ENCODE results near the gene MEGF6.

Gene MEGF6

GRCh38 chr1:3652548-3653285 is 41.4 kb upstream of the MEGF6 start:
- H3K4me1 ChIP-seq (ENCODE audit: control insufficient read depth, low read length): peaks cover 65% of the 10 kb centered on the region
- H3K4me2 ChIP-seq (ENCODE audit: low read length): peak overlapping the region; percentile 82
- no peaks in the 10 kb centered on the region for H3K9me3 ChIP-seq (ENCODE audit: control insufficient read depth, insufficient read depth, low read length)
- H3K27me3 ChIP-seq (ENCODE audit: control insufficient read depth, low read length): no peaks in the 10 kb centered on the region
- peaks cover 11% of the 10 kb centered on the region for H3F3A ChIP-seq (ENCODE audit: control insufficient read depth, insufficient read depth)
- H3K79me2 ChIP-seq (ENCODE audit: control insufficient read depth, low read length): peaks cover 63% of the 10 kb centered on the region
- no peak for TF ChIP-seq EZH2phosphoT487 (IDR thresholded peaks at IDR 0.05; ENCODE audit: borderline replicate concordance, low read length)
- TF ChIP-seq CTCF (IDR thresholded peaks at IDR 0.05; ENCODE audit: low read depth, low read length, poor library complexity, severe bottlenecking): no peak
- H3K27ac ChIP-seq (ENCODE audit: low read depth, low read length): no peak overlapping the region
- H3K4me3 ChIP-seq (ENCODE audit: low read length): peak overlapping the region; percentile 83
- H4K20me1 ChIP-seq (ENCODE audit: control insufficient read depth, insufficient read depth, low read depth, low read length): no peaks in the 10 kb centered on the region
- peaks cover 6% of the 10 kb centered on the region for H3K36me3 ChIP-seq (ENCODE audit: control insufficient read depth, low read length)
- H3K9me2 ChIP-seq (replicated peaks; ENCODE audit: control insufficient read depth, low read length): no peaks in the 10 kb centered on the region

GRCh38 chr1:3651930-3652547 is 40.7 kb upstream of the MEGF6 start, which contains the start of gene TP73:
TP73 (plus strand) TSS chr1:3652516; CDS start chr1:3682366, 29,850 bp downstream.
- H3K4me1 ChIP-seq (ENCODE audit: control insufficient read depth, low read length): peaks cover 60% of the 10 kb centered on the region
- peaks cover 56% of the 10 kb centered on the region for H3K79me2 ChIP-seq (ENCODE audit: control insufficient read depth, low read length)
- no peaks in the 10 kb centered on the region for H3K9me2 ChIP-seq (replicated peaks; ENCODE audit: control insufficient read depth, low read length)
- H3K4me3 ChIP-seq (ENCODE audit: low read length): peak within 1 kb of the TSS; percentile 83
- H3K27me3 ChIP-seq (ENCODE audit: control insufficient read depth, low read length): no peaks in the 10 kb centered on the region
- H3K9me3 ChIP-seq (ENCODE audit: control insufficient read depth, insufficient read depth, low read length): no peaks in the 10 kb centered on the region
- H3K27ac ChIP-seq (ENCODE audit: low read depth, low read length): no peak within 1 kb of the TSS
- TF ChIP-seq CTCF (IDR thresholded peaks at IDR 0.05; ENCODE audit: low read depth, low read length, poor library complexity, severe bottlenecking): no peak
- no peak for TF ChIP-seq EZH2phosphoT487 (IDR thresholded peaks at IDR 0.05; ENCODE audit: borderline replicate concordance, low read length)
- peak within 1 kb of the TSS; percentile 82 for H3K4me2 ChIP-seq (ENCODE audit: low read length)
- peaks cover 12% of the 10 kb centered on the region for H3F3A ChIP-seq (ENCODE audit: control insufficient read depth, insufficient read depth)
- H3K36me3 ChIP-seq (ENCODE audit: control insufficient read depth, low read length): peaks cover 12% of the 10 kb centered on the region
- H4K20me1 ChIP-seq (ENCODE audit: control insufficient read depth, insufficient read depth, low read depth, low read length): no peaks in the 10 kb centered on the region

GRCh38 chr1:3651026-3651929 is 40.0 kb upstream of the MEGF6 start:
- peak overlapping the region; percentile 82 for H3K4me2 ChIP-seq (ENCODE audit: low read length)
- no peak overlapping the region for H3K27ac ChIP-seq (ENCODE audit: low read depth, low read length)
- peaks cover 19% of the 10 kb centered on the region for H3K36me3 ChIP-seq (ENCODE audit: control insufficient read depth, low read length)
- no peaks in the 10 kb centered on the region for H3K9me3 ChIP-seq (ENCODE audit: control insufficient read depth, insufficient read depth, low read length)
- H3K4me1 ChIP-seq (ENCODE audit: control insufficient read depth, low read length): peaks cover 53% of the 10 kb centered on the region
- TF ChIP-seq CTCF (IDR thresholded peaks at IDR 0.05; ENCODE audit: low read depth, low read length, poor library complexity, severe bottlenecking) (no peak), EZH2phosphoT487 (IDR thresholded peaks at IDR 0.05; ENCODE audit: borderline replicate concordance, low read length) (no peak)
- peaks cover 9% of the 10 kb centered on the region for H3F3A ChIP-seq (ENCODE audit: control insufficient read depth, insufficient read depth)
- no peaks in the 10 kb centered on the region for H3K9me2 ChIP-seq (replicated peaks; ENCODE audit: control insufficient read depth, low read length)
- H4K20me1 ChIP-seq (ENCODE audit: control insufficient read depth, insufficient read depth, low read depth, low read length): no peaks in the 10 kb centered on the region
- peaks cover 48% of the 10 kb centered on the region for H3K79me2 ChIP-seq (ENCODE audit: control insufficient read depth, low read length)
- no peaks in the 10 kb centered on the region for H3K27me3 ChIP-seq (ENCODE audit: control insufficient read depth, low read length)
- H3K4me3 ChIP-seq (ENCODE audit: low read length): peak overlapping the region; percentile 83
